Measurements from ENCODE around the gene ZNF148.
"Not testable (repeated sequence)": the region's sequence is repeated elsewhere in the genome, so short reads cannot be mapped to it uniquely, and the experiment has no call there.

ZNF148 gene

DNA sequence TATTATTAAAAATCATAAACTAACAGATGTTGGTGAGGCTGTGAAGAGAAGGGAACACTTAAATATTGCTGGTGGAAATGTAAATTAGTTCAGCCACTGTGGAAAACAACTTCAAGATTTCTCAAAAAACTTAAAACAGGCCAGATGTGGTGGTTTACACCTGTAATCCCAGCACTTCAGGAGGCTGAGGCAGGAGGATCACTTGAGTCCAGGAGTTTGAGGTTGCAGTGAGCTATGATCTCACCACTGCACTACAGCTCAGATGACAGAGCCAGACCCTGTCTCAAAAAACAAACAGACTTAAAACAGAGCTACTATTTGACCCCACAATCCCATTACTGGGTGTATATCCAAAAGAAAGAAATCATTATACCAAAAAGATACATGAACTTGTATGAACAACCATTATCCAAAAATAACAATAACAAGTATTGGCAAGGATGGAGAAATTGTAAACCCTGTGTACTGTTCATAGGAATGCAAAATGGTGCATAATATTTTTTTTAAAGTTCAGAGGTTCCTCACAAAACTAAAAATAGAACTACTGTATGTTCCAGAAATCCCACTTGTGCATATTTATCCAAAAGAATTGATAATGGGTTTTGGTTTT is 25.5 kb downstream of the ZNF148 start:
- no peak for TF ChIP-seq ZFP3 (tag by site-specific recombination; IDR thresholded peaks at IDR 0.05; ENCODE audit: low read depth)
- TF ChIP-seq ZNF416 (tag by site-specific recombination; IDR thresholded peaks at IDR 0.05) = no peak
- TF ChIP-seq, protein P1, sequence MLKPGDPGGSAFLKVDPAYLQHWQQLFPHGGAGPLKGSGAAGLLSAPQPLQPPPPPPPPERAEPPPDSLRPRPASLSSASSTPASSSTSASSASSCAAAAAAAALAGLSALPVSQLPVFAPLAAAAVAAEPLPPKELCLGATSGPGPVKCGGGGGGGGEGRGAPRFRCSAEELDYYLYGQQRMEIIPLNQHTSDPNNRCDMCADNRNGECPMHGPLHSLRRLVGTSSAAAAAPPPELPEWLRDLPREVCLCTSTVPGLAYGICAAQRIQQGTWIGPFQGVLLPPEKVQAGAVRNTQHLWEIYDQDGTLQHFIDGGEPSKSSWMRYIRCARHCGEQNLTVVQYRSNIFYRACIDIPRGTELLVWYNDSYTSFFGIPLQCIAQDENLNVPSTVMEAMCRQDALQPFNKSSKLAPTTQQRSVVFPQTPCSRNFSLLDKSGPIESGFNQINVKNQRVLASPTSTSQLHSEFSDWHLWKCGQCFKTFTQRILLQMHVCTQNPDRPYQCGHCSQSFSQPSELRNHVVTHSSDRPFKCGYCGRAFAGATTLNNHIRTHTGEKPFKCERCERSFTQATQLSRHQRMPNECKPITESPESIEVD (tag by site-specific recombination; IDR thresholded peaks at IDR 0.05) = no peak
- TF ChIP-seq, protein P2, sequence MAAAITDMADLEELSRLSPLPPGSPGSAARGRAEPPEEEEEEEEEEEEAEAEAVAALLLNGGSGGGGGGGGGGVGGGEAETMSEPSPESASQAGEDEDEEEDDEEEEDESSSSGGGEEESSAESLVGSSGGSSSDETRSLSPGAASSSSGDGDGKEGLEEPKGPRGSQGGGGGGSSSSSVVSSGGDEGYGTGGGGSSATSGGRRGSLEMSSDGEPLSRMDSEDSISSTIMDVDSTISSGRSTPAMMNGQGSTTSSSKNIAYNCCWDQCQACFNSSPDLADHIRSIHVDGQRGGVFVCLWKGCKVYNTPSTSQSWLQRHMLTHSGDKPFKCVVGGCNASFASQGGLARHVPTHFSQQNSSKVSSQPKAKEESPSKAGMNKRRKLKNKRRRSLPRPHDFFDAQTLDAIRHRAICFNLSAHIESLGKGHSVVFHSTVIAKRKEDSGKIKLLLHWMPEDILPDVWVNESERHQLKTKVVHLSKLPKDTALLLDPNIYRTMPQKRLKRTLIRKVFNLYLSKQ (tag by site-specific recombination; IDR thresholded peaks at IDR 0.05; ENCODE audit: borderline replicate concordance) = no peak
- no peak for TF ChIP-seq SCRT2 (tag by site-specific recombination; IDR thresholded peaks at IDR 0.05)
- no peak for TF ChIP-seq ZNF654 (tag by site-specific recombination; IDR thresholded peaks at IDR 0.05; ENCODE audit: low read depth)
- no peak for TF ChIP-seq PRDM1 (tag by site-specific recombination; IDR thresholded peaks at IDR 0.05)
- TF ChIP-seq ZSCAN30 (tag by site-specific recombination; IDR thresholded peaks at IDR 0.05) = no peak
- TF ChIP-seq, protein P3, sequence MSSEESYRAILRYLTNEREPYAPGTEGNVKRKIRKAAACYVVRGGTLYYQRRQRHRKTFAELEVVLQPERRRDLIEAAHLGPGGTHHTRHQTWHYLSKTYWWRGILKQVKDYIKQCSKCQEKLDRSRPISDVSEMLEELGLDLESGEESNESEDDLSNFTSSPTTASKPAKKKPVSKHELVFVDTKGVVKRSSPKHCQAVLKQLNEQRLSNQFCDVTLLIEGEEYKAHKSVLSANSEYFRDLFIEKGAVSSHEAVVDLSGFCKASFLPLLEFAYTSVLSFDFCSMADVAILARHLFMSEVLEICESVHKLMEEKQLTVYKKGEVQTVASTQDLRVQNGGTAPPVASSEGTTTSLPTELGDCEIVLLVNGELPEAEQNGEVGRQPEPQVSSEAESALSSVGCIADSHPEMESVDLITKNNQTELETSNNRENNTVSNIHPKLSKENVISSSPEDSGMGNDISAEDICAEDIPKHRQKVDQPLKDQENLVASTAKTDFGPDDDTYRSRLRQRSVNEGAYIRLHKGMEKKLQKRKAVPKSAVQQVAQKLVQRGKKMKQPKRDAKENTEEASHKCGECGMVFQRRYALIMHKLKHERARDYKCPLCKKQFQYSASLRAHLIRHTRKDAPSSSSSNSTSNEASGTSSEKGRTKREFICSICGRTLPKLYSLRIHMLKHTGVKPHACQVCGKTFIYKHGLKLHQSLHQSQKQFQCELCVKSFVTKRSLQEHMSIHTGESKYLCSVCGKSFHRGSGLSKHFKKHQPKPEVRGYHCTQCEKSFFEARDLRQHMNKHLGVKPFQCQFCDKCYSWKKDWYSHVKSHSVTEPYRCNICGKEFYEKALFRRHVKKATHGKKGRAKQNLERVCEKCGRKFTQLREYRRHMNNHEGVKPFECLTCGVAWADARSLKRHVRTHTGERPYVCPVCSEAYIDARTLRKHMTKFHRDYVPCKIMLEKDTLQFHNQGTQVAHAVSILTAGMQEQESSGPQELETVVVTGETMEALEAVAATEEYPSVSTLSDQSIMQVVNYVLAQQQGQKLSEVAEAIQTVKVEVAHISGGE (tag by site-specific recombination; conservative IDR thresholded peaks at IDR 0.05; ENCODE audit: low read depth) = no peak
- TF ChIP-seq, protein P4, sequence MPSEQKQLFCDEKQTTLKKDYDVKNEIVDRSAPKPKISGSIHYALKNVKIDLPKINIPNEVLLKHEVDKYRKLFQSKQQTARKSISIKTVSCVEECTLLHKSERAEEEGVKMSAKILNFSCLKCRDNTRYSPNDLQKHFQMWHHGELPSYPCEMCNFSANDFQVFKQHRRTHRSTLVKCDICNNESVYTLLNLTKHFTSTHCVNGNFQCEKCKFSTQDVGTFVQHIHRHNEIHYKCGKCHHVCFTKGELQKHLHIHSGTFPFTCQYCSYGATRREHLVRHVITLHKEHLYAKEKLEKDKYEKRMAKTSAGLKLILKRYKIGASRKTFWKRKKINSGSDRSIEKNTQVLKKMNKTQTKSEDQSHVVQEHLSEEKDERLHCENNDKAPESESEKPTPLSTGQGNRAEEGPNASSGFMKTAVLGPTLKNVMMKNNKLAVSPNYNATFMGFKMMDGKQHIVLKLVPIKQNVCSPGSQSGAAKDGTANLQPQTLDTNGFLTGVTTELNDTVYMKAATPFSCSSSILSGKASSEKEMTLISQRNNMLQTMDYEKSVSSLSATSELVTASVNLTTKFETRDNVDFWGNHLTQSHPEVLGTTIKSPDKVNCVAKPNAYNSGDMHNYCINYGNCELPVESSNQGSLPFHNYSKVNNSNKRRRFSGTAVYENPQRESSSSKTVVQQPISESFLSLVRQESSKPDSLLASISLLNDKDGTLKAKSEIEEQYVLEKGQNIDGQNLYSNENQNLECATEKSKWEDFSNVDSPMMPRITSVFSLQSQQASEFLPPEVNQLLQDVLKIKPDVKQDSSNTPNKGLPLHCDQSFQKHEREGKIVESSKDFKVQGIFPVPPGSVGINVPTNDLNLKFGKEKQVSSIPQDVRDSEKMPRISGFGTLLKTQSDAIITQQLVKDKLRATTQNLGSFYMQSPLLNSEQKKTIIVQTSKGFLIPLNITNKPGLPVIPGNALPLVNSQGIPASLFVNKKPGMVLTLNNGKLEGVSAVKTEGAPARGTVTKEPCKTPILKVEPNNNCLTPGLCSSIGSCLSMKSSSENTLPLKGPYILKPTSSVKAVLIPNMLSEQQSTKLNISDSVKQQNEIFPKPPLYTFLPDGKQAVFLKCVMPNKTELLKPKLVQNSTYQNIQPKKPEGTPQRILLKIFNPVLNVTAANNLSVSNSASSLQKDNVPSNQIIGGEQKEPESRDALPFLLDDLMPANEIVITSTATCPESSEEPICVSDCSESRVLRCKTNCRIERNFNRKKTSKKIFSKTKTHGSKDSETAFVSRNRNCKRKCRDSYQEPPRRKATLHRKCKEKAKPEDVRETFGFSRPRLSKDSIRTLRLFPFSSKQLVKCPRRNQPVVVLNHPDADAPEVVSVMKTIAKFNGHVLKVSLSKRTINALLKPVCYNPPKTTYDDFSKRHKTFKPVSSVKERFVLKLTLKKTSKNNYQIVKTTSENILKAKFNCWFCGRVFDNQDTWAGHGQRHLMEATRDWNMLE (tag by site-specific recombination; conservative IDR thresholded peaks at IDR 0.05; ENCODE audit: low read depth) = no peak
- ChIA-PET CTCF (no interaction called here), POLR2A (no interaction called here)
- no peaks in the 10 kb centered on the region for H3K4me1 ChIP-seq (ENCODE audit: control insufficient read depth, insufficient read depth, low read length)
- no peaks in the 10 kb centered on the region for H3K9me3 ChIP-seq (ENCODE audit: control insufficient read depth, insufficient read depth, low read depth, low read length)
- H3K27ac ChIP-seq (ENCODE audit: extremely low read depth, low read depth, low read length) = no peak overlapping the region
- no peak overlapping the region for H3K4me3 ChIP-seq (ENCODE audit: low read depth, low read length)
- no peaks in the 10 kb centered on the region for H3K36me3 ChIP-seq (ENCODE audit: control insufficient read depth in 2 of 2, insufficient read depth in 1 of 2, low read length in 2 of 2)

DNA sequence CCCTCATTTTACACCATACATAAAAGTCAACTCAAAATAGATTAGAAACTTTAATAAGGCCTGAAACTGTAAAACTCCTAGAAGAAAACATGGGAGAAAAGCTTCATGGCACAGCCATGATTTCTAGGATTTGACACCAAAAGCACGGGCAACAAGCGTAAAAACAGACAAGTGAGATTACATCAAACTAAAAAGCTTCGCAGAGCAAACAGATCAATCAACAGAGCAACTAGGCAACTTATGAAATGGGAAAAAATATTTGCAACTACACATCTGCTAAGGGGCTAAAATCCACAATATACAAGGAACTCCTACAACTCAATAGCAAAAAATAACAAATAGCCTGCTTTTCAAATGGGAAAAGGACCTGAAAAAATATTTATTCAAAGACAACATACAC is 26.1 kb downstream of the ZNF148 start:
- CTCF ChIA-PET = no interaction called here
- Histone ChIP-seq H3K9me3 (ENCODE audit: control insufficient read depth, insufficient read depth, low read depth, low read length) (no peaks in the 10 kb centered on the region), H3K36me3 (ENCODE audit: control insufficient read depth in 2 of 2, insufficient read depth in 1 of 2, low read length in 2 of 2) (no peaks in the 10 kb centered on the region), H3K4me1 (ENCODE audit: control insufficient read depth, insufficient read depth, low read length) (no peaks in the 10 kb centered on the region), H3K4me3 (ENCODE audit: low read depth, low read length) (no peak overlapping the region), H3K27ac (ENCODE audit: extremely low read depth, low read depth, low read length) (no peak overlapping the region)
- TF ChIP-seq HOXA7 (CRISPR knock-in tag; IDR thresholded peaks at IDR 0.05; ENCODE audit: borderline replicate concordance) (no peak), ZNF777 (tag by site-specific recombination; IDR thresholded peaks at IDR 0.05; ENCODE audit: borderline replicate concordance) (no peak), ZBTB7A (tag by site-specific recombination; IDR thresholded peaks at IDR 0.05; ENCODE audit: low read depth) (no peak), ZNF146 (tag by site-specific recombination; IDR thresholded peaks at IDR 0.05) (no peak)
- POLR2A ChIA-PET = no interaction called here

DNA sequence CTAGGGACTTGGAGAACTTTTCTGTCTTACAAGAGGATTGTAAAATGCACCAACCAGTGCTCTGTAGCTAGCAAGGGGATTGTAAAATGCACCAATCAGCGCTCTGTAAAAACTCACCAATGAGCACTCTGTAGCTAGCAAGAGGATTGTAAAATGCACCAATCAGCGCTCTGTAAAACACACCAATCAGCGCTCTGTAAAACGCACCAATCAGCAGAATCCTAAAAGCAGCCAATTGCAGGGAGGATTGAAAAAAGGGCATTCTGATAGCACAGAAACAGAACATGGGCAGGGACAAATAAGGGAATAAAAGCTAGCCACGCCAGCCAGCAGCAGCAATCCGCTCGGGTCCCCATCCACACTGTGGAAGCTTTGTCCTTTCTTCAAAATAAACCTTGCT is 31.8 kb downstream of the ZNF148 start:
- CTCF ChIA-PET = interaction anchor here (0.7 kb wide), 1 partner anchor 413 kb away, joined by 3 read pairs; no protein-coding TSS in a partner anchor
- POLR2A ChIA-PET = not testable (repeated sequence)

More for the DNA sequence above, 31.8 kb downstream of the ZNF148 start:
- H3K4me1 ChIP-seq (ENCODE audit: control insufficient read depth, insufficient read depth, low read length); H3K9me3 ChIP-seq (ENCODE audit: control insufficient read depth, insufficient read depth, low read depth, low read length); H3K4me3 ChIP-seq (ENCODE audit: low read depth, low read length); H3K36me3 ChIP-seq (ENCODE audit: control insufficient read depth in 2 of 2, insufficient read depth in 1 of 2, low read length in 2 of 2); H3K27ac ChIP-seq (ENCODE audit: extremely low read depth, low read depth, low read length): not testable (repeated sequence)

Measured in HEK293 (cell line).